GM18499 (cell line): ENCODE results near the gene B9D1.

Experiments
- ATAC-seq: cut with Tn5 transposase; IDR thresholded peaks from one replicate; pipeline ENCODE4 v1.9.1; 2021; ENCODE audit warnings: moderate number of reproducible peaks; ENCODE audit not compliant: insufficient read depth, unreplicated experiment

B9D1 gene

DNA sequence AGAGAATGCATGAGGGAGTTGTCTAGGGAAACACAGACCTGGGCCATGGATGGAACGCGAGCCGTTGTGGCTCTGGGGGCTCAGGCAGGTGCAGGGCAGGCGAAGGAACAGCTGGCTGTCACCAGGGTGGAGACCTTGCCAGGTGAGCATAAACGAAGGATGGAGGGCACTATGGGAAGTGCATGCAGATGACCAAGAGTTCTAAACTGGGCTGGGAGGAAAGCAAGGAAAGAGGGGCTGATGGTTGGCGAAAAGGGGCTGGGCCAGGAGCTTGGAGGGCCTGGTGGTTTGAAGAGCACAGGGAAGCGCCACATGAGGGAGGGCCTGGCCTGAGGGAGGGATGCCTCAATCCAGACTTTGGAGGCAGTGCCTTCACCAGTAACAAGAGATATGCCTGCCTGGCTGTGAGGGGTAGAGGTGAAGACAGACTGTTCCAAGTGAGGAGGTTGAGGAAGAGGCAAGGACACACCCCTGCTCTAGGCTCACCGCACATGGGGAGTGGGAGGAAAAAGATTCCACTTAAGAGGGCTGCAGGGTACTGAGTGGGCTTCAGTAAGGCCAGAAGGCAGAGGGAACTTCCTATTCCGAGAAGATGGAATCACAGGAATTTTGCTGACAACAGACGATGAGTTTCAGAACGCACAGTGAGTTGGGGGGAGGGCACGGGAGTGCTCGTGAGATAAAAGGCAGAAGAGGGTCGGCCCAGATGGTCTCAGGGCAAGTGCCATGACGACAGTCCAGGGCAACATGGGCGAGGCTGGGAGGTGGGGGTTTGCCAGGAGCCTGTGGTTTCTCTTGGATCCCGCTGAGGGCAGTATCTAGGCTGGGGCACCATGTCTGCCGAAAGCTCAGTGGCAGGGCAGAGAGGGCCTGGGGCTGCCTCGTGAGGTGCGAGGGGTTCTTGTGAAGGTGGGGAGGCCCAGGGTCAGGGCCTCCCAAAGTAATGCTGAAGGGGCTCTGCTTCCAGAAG lies 20.6 kb downstream of the B9D1 start:
- ATAC-seq = no peak

GRCh38 chr17:19341211-19341631 lies 21.3 kb downstream of the B9D1 start:
- ATAC-seq = no peak

- no peak for ATAC-seq
Observed at GRCh38 chr17:19339341-19339815, 23.1 kb downstream of the B9D1 start.

DNA sequence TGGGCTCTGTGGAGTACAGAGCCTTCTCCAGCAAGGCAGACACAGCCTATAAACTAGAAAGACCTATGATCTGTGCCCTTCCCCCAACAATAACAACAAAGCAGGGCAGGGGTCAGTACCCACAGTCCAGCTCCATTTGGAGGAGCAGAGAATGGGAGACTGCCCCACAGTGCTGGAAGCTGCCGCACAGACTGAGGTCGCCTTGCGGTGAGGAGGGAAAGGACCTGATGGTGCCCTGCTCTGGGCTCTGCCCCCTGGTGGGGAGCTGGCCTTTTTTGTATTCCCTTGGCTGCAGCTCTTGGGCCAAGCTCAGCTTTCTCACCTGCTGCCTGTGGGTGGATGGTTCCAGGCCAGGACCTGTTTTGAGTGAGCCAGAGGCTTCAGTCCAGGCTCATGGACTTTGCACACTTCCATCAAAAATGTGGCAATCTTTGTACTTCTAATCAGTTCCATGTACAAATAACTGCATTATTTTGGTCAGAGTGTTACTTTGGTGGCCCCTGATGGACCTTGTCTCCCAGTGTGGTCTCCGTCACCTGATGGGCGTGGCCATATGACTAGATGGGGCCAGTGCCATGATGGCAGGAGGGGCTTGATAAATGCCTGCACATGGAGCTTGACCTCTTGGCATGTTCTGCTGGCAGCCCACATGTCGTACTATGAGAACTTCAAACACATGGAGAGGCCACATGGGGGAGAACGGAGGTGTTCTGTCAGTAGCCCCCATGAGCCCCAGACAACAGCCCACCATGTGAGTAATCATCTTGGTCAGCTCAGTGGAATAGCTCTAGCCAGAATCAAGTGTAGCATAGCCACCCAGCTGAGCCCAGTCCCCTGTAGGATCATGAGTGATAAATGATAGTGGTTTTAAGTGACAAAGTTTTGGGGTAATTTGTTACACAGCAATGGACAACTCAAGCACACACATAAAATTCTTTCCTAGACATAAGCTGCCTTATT lies 24.2 kb downstream of the B9D1 start:
- no peak for ATAC-seq

DNA sequence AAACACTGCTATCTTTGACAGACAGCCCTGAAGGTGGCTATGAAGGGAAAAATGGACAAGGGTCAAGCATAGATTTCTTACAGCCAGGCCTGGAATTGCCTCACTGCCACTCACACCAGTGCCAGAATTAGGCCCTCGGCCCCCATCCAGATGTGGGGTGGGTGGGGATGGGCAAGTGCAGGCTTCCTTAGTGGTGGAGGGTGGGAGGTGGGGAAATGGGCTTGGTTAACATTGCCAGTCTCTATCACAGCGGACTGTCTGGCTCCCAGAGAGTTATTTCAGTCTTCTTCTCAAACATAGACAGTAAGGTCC lies 24.9 kb downstream of the B9D1 start:
- ATAC-seq = no peak

- ATAC-seq = no peak
Observed at GRCh38 chr17:19336938-19337711, 25.4 kb downstream of the B9D1 start.

DNA sequence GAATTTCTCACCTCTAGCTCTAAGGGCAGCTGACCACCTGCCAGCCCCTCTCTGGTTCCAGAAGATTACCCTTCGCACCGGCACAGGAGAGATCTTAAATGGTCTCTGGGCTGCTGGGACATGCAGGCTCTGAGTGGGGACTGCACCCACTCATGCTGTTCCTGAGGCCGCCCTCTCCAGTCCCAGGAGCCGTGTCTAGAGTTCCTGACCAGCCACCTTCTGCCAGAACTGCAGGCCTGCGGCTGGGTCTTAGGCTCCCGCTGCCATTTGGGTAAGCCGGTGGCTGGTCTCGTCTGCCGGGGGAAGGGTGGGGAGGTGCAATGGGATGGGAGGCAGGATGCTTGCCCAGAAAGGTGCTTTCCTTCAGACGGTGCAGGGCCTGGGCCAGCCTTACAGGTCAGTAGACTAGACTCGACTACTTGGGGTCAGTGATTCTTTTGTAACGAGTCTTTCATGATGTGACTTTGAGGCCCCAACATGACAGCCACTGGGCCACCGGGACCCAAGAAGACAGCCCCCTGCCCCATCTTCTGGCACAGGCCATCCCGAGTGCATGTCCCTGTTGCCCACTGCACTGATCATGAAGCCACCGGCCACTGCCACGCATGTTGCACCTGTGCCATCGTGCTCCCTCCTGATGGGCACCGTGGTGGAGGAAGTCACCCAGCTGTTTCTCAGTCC lies 26.4 kb downstream of the B9D1 start:
- no peak for ATAC-seq

GRCh38 chr17:19334331-19334730 lies 28.2 kb downstream of the B9D1 start:
- no peak for ATAC-seq

DNA sequence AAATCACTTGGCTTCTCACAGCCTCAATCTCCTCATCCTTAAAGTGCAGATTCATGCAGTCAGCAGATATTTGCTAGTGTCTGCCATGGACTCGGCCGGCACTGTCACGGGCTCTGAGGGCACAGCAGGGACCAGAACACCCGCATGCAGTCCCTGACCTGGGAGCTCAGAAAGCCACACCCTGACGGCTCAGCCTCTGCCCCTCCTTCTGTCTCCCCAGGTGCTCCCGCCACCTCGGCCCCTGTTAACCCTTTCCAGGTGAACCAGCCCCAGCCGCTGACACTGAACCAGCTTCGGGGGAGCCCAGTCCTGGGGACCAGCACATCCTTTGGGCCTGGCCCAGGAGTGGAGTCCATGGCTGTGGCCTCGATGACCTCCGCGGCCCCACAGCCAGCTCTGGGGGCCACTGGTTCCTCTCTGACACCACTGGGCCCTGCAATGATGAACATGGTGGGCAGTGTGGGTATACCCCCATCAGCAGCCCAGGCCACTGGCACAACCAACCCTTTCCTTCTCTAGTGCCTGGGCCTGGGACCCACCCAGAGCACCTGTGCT lies 28.7 kb downstream of the B9D1 start:
- ATAC-seq = no peak

DNA sequence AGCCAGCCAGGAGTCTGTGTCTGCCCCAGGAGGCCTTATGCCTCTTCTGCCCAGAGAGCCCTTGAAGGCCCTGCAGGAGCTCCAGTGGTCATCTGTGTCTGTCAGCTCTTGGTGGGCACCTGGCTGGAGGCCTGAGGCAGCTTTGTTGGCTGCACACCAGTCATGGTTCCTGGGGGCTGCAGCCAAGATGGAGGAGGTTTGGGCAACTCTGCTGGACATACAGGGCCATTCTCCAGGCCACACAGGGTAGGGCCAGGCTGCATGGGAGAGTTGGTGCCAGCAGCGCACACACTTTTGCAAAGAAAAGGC lies 29.4 kb downstream of the B9D1 start:
- no peak for ATAC-seq

GRCh38 chr17:19332371-19333131 lies 30.0 kb downstream of the B9D1 start:
- ATAC-seq = no peak

DNA sequence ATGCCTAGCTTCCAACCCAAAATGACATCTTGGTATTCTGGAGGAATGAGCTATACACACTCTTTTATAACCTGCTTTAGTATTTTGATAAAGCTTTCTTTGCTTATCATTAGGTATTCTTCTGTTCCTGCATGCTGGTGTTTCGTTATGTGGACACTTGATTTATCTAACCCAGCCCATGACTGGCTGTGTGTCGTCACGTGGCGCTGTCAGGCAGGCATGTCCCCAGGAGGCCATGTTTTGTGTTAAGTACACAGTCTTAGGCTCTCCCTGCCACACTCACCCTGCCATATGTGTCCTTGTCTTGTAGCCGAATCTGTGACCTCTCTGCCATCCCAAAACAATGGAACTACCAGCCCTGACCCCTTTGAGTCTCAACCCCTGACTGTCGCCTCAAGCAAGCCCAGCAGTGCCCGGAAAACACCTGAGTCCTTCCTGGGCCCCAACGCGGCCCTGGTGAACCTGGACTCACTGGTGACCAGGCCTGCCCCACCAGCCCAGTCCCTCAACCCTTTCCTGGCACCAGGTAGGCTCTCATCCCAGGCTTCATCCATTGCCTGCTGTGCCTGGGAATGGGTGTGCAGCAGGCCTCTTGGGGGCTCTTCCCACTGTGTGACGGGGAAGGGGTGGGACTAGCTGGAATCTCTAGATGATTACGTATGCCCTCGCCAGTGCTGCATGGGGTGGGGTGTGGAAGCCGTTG lies 30.8 kb downstream of the B9D1 start:
- ATAC-seq = no peak

DNA sequence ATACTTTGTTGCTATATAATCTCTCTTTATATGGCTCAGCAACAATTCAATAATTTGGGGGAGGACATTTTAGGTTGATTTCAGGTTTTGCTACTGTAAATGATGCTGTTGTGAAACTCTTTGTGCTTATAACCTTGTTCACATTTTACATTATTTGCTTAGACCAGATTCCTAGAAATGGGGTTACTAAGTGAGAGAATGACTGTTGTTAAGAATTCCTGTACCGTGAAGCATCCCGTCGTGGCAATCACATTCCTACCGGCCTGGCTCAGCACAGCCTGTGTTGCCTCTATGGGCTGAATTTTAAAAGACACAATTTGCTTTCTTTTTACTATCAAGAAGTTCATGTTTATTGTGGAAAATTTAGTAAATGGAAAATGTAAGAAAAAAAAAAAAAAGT lies 31.4 kb downstream of the B9D1 start:
- no peak for ATAC-seq

DNA sequence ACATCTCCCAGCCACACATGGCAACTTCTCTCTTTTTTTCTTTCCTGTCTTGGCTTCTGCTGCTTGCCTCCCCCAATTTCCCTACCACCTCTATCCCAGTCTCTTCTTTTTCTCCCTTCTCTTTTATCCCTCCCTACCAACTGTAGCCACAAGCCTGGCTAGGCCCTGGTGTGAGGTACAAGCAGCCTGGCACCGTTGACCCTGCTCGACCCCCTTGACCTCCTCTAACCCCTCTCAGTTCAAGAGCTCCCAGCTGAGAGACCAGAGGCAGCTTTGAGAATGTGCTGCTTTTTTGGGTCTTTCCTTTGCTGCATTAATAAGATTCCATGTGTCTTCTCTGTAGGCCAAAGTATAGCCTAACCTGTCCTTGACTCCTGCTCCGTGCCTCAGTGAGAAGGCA lies 32.3 kb downstream of the B9D1 start:
- ATAC-seq = no peak

DNA sequence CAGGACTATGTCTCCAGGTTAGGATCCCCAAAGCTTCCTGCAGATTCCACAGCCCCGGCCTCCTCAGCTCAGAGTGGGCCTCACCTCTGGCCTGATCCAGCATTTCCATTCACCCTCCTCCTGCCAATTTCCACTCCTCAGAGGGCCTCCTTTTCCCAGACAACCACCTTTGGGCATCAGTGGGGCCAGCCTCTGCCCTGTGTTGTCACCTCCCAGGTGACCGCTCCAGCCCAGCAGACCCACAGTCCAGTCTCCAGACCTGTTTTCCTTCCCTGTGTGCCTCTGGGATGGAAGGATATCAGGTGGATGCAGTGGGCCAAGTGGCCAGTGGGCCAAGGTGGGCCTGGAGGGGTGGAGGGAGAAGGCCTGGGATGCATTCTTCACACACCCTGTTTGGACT lies 32.7 kb downstream of the B9D1 start:
- no peak for ATAC-seq

- ATAC-seq = no peak
Observed at GRCh38 chr17:19329136-19329535, 33.4 kb downstream of the B9D1 start.

GRCh38 chr17:19328441-19329061 lies 34.0 kb downstream of the B9D1 start:
- no peak for ATAC-seq
